Measurements from ENCODE around the gene HRH2. TPM values are rescaled to one million over a fixed set of nuclear protein-coding genes. Genes with fewer than 3 reads are reported as not detected.
"Not testable (repeated sequence)": the region's sequence is repeated elsewhere in the genome, so short reads cannot be mapped to it uniquely, and the experiment has no call there.

HRH2 gene
- total RNA-seq, 1 donor from 2014 or later: 1.7 TPM

DNA sequence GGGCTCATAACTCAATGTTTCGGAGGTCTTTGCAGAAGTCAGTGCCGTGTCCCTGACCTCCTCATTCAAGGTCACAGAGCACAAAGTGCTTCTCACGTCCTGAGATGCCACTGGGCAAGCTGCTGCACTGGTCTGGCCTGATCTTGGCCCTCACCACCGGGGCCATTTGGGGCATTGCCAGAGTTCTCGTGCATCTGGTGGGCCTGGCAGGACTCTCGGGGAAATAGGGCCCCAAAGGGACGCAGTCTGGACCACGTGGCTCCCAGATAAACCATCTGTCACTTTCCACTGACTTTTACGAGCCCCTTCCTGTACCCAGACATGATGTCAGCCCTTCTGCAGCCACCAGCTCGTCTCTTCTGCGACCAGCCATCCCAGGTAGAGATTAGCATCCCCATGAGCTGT, 54.8 kb downstream of the HRH2 start:
- no peak for DNase-seq (ENCODE audit: low spot score)

DNA sequence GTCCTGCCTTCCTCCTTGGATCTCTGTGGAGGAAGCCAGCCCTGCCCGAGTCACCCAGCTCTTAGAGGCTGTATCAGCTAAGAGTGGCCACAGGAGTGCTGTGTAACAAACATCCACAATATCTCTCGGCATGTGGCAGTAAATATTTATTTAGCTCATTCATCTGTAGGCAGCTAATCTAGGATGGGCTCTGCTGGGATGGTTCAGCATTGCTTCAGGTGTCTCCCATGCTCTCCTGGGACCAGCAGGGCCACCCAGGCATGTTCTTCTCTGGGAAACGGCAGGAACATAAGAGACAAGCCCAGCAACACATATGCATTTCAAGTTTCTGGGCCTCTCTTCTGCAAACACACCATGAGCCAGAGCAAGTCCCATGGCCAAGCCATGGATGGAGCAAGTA, 56.1 kb downstream of the HRH2 start:
- DNase-seq (ENCODE audit: low spot score): no peak

DNA sequence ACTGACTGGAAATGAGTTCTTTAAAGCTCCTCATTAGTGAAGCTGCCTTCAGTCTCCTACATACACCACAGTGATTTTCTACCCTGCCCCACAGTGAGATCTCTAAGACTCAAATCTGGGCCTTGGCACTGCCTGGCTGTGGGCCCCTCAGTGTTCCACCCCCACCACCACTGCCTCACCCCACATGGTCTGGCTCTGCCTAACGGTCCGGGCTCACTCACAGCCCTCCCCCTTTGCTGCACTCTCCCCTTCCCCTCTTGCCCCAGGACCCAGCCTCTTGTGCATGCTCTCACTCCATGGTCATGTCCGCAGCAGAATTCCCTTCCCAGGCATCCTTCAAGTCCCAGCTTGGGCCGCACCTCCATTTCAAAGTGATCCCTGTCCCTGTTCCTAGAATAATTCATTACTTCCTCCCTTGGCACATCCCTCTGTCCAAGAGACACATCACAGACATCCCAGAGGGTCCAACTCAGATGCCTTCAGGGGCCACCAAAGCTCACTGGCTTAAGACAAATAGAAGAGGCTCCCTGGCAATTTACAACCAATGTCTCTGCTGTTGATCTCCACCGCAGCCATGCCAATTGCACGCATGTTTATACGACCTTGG, 56.7 kb downstream of the HRH2 start:
- DNase-seq (ENCODE audit: low spot score): no peak

DNA sequence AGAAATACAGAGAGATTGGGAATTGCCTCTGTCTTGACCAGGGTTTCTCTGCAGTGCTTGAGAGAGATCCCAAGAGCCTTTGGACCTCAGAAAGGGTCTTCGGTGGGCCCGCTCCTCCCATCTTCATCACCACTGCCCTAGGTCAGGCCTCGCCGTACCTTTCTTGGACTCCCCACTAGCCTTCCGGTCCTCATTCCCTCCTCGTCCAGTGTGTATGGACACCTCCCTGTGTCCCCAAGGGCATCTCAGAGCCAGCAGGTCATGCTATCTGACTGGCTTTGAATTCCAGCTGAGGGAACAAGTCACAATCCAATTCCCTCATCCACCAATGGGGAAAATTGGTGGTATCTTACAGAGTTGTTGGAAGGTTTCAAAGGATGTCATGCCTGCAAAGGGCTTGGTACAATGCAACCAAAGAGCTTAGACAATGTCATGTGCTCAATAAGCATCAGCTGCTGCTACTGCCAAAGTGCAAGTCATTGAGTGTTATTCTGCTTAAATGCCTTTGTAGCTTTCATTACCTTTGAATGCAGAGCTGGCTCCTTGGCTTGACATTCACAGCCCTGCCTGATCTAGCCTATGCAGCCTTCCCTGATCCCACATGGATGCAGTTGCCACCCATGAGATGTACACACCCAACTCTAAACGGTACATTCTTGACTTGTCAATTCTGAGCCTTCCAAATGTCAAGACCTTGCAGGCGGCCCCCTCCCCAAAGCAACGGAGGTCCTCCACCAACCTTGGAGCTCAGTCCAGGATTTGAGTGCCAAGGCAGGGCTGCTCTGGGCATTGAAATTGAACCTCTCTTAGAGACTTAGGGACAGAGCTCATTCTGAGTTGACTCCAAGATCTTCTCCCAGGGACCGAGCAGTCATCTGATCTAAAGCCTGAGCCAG, 58.0 kb downstream of the HRH2 start:
- DNase-seq (ENCODE audit: low spot score): no peak

DNA sequence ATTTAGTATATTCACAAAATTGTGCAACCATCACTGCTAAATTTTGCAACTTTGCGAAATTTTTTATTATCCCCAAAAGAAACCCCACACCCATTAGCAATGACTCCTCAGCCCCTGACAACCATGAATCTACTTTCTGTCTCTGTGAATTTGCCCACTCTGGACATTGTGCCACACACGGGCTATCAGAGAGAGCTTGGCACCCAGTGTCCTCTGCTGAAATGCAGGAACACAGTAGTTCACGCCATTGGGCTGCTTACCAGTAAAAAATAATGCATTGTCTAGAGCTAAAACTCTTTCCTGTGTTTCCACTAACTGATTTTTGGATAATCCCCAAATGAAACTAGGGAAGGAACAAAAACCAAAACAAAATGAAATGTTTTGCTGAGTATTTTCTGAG, 60.0 kb downstream of the HRH2 start:
- DNase-seq (ENCODE audit: low spot score): no peak

DNA sequence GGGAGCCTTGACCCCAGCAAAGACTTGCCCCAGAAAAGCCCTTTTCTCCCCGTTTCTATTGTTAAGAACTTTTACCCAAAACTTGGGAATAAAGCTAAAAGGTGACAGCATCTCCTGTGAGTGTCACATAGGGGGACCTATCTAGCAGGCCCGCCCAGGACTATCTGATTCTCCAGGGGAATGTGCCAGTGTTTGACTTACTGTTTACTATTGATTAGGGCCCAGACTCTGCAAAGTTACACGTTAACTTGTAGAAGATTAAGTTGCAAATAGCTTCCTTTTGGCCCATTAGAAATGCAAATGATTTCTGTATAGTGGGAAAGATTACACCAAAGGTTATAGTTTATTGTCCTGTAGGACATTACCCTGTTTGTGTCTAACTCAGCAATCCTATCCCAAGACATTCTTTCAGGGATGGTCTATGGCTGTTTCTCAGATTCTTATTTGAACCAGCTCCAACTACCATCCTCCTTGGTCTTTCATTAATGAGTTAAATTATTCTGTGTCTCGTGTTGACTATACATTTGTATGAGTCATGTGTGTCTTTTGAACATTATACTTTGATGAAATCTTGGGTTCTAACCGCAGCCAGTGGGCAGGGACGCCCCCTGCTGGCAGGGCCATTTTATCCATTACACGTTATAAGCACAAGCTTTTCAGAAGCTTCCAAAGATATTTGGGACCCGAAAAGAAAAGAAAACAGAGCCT, 60.7 kb downstream of the HRH2 start:
- DNase-seq (ENCODE audit: low spot score): no peak

DNA sequence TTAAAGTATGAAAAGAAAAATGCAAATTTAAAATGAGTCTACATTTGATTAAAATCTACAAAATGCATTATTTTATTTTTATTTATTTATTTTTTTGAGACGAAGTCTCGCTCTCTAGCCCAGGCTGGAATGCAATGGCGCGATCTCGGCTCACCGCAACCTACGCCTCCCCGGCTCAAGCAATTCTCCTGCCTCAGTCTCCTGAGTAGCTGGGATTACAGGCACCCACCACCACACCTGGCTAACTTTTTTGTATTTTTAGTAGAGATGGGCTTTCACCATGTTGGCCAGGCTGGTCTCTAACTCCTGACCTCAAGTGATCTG, 61.2 kb downstream of the HRH2 start:
- DNase-seq (ENCODE audit: low spot score): not testable (repeated sequence)

DNA sequence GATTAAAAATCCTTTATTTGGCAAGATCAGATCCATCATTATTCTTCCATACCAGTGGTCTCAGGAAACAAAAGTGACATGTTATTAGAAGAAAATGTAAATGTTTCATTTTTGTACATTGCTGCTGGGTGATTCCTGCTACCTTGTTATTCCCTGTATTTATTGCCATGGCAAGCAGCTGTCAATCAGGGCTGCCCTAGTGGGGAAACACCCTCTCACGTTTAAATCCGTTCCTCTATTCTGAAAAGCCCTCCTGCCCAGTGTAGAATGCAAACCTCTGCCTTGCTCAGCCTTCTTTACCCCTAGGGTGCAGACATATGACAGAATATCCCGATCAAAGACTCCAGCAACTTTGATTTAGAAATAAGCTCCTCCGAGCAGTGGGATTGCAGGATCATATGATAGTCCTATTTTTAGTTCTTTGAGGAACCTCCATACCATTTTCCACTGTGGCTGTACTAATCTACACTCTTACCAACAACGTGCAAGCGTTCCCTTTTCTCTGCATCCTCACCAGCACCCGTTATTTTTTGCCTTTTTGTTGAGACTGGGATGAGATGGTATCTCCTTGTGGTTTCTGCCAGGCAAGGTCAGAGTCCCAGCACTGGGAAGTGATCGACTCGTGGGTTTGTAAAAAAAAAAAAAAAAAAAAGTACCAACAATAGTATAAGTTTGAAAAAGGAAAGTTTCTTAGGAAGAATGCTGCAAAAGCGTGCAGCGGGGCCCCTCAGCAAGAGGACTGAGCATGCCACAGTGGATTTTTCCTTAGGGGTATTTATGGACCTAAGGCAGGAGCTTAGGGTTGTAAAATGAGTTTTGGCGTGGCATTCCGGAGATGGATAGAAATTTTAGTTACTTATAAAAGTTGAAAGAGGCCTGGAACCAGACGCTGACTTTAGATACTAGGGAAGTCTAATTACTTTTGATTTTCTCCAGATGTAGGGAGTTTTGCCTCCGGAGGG, 66.7 kb downstream of the HRH2 start:
- DNase-seq (ENCODE audit: low spot score): peak; percentile 88

DNA sequence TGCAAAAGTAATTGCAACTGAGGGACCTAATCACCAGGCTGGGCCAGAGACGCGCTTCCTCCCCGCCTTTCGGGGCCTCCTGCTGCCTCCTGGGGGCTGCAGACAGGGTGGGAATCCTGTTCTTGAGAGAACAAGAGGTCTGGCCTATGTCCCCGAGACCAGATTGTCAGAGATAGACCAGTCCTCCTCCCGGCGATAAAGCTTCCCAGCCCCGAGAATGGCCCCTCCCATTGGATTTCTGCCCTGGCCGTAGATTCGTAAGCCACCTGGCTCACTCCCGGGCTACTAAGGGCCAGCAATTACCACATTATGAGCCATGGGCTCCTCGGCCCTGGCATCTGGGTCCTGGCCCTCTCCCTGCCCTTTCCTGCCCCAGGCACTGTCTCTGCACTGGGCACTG, 70.4 kb downstream of the HRH2 start:
- DNase-seq (ENCODE audit: low spot score): peak; percentile 44

DNA sequence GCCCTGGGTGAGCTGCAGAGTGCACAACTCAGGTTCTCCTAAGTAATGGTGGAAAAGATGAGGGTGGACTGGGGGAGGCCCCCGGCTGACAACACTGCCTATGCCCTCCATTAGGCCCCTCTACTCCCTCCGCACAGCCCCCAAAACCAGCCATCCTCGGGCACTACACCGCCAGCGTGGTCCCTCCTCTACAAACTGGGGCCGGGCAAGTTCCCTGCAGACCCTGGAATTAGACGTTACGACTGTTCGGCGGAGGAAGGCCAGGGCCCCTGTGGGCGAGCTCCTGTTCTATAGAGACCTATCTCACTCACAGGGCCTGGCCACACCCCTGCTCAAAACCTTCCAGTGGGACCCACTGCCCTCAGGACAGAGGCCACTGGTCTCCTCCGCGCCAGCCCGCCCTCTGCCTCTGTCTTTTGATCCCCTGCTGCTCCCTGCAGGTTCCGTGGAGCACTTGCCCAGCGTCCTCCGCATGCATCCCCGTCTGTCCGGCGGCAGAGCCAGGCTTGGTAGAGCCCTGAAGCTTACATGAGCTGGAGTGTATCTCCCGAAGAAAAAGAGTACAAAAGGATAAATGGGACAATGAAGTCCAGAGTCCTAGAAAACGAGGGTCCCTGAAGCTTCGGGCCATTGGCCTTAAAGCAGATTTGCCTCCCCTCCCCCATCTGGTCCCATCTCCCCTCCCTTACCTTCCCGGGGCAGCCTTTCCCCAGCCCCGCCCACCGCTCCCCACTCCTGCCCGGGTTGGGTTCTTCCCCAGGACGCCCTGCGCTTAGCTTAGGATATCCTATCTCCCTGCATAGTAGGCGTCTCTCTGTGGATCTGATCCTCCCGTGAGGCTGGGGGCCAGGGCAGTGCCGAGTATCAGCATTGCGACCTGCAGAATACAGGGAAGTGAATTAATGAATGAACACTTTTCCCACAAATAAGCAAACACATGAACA, 71.3 kb downstream of the HRH2 start:
- DNase-seq (ENCODE audit: low spot score): peak; percentile 71

DNA sequence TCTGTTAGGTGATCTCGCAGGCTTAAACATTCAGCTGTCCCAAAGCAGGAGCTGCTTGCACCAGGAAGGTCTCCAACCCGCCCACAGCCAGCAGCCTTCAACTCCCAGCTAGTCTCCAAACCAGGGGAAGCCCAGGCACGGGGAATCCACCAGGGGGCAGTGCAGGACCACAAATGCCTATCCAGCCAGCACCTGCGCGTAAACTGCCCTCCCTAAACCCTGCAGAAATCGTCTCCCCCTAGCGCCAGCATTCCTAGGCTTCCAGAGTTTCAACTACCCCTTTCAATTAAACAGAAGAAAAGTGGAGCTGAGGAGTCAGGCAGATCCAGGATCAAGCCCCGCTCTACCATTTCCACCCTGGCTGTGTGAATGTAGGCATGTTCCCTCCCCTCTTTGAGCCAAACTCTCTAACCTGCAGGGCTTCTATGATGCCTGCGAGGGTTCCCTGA, 72.0 kb downstream of the HRH2 start:
- peak; percentile 90 for DNase-seq (ENCODE audit: low spot score)

DNA sequence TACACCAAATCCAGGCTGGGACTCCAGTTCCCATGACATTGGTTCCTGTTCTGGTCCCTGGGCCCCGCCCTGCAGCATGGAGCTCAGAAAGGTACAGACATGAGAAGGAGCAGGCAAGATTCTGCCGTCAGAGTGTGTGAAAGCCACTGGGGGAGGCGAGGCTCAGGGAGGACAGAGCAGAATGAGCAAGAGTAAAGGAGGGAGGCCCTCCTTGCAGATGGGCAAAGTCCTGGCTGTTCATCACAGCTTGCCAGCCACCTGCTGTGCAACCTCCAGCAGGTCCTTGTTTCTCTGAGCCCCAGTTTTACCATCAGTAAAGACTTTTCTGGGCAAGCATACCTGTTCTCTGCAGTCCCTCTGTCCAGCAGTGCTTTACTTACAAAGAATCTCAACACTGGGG, 73.3 kb downstream of the HRH2 start:
- DNase-seq (ENCODE audit: low spot score): no peak

DNA sequence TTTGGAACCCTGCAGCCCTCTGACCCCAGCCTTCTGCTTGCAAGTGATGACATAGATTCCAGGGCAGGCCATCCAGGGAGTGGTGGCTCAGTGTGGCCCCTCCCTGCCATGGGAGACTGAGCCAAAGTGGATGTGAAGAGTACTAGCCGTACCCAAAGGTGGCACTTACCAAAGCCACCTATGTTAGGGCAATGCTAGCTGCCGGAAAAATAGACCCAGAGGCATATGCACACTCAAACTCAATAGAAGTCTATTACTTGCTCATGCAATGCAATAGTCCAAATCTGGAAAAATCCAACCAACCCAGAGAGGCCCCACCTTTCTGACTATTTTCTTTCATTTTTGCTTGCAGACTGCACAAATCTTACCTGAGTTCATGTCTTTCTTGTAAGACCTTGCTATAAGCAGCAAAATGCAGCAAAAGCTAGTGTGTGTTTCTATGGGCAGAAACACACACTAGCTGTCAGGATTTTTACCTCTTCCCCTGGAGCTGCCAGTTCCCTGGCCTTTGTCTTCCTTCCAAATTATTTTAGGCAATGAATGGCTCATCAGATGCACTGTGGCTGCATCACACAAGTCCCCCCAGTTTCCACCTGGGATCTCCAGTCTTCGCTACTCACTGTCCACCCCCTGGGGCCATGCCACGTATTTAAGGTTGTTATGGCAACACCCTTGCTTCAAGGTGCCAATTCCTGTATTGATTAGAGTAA, 74.0 kb downstream of the HRH2 start:
- no peak for DNase-seq (ENCODE audit: low spot score)

DNA sequence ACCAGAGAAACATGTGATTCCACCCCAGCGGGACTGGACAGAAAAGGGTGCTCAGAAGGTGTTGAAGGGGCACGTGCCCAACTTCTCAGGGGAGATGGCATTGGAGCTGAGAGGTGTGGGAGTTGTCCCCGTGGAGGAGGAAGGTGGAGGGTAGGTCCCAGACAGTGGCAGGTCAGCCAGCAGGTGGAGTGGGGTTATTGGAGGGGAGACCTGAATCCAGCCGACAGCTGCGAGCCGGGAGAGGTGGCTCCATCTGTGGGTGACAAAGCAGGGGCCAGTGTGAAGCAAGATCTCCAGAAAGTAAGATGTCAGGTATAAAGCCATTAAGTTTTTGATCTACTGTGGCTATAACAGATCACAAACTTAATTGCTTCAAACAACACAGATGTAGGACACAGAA, 75.1 kb downstream of the HRH2 start:
- DNase-seq (ENCODE audit: low spot score): no peak

DNA sequence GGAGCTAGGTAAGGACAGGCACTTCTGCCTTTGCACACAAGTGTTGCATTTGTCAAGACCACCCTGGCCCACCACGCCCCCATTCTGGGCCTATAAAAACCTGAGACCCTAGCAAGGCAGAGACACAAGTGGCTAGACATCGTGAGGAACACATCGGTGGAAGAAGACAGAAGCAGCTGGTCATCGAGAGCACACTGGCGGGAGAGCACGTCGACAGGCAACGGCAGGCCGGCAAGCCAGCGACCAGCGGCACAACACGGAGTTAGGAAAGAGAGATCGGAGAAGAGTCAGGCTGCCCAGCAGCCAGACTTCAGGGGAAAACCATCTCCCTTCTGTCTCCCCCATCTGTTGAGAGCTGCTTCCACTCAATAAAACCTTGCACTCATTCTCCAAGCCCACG, 76.1 kb downstream of the HRH2 start:
- DNase-seq (ENCODE audit: low spot score): no peak

DNA sequence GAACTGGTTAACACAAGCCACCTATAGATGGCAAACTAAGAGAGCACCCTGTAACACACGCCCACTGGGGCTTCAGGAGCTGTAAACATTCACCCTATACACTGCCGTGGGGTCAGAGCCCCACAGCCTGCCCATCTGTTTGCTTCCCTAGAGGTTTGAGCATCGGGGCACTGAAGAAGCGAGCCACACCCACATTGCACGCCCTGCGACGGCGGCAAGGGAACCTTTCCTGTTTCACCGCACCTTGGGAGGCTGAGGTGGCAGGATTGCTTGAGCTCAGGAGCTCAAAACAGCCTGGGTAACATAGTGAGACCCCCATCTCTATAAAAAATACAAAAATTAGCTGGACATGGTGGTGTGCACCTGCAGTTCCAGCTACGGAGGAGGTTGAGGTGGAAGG, 76.6 kb downstream of the HRH2 start:
- DNase-seq (ENCODE audit: low spot score): no peak

DNA sequence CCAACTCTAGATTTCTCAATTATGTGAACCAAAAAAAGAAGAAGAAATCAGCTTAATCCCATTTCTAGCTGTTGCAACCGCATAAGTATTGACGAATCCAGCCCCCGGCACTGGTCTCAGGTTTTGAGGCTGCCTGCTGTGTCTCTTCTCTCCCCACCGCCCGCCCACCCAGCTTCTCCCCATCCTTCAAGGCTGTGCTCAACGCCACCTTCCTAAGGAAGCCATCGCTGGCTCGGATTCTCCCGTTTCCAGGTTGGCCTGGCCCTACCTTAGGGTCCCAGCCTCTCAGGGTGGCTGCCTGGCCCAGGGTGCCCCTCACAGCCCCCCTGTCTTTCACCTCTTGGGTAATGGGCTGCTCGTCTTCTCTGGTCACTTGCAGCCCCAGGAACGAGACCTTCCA, 77.8 kb downstream of the HRH2 start:
- no peak for DNase-seq (ENCODE audit: low spot score)

DNA sequence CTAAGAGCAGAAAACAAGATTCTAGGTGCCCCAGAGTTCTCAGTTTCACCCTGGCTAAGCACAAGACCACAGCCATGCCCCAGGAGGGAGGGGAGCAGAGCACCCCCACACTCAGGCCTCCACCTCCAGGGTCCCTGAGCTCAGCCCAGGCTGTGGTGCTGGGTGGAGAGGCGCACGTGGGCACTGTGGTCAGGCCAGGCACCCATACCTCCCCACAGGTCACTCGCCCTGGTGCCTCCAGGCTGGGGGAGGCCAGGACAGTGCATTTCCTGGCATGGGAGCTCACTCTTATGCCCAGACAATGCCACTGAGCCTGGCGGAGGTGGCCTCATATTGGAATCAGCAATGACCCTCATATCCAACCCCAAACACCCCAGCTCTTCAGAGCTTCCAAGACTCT, 78.8 kb downstream of the HRH2 start:
- DNase-seq (ENCODE audit: low spot score): no peak

DNA sequence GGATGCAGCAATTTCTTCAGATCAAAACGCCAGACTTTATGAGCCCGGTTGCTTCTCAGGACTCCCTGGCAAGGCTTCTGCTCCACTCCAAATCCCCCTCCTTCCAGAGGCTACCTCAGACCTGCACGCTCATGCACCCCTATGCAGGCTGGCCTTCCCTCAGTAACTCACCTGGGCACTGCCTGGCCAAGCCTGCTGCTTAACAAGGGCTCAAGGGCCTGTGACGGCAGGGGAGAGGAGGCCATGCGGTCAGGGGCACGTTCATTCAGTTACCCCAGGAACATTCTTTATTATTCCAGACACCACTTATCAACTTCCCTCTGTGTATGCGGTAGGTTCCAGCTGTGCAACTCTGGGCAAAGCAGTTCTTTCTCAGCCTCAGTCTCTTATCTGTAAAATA, 79.6 kb downstream of the HRH2 start:
- no peak for DNase-seq (ENCODE audit: low spot score)

DNA sequence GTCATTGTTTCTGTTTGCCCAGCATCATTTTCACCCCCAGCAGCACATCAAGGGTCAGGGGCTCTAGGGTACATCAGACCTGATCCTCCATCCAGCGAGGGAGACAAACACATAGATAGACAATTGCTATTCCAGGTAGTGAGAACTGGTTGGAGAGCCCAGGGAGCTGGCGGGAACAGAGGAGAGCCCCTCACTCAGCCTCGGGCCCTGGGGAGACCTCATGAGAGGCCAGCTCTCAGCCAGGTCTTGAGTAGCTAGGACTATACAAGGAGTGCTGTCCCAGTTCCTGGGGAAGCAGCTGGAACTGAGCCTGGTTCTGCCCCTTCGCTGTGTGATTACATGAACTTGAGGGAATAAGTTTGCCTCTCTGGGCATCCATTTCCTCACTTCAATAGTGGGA, 80.3 kb downstream of the HRH2 start:
- DNase-seq (ENCODE audit: low spot score): no peak
